Breast epithelium (tissue), 3 donors: ENCODE measurements around the gene F2R.

Experiments
- CTCF ChIP-seq, 3 donors: fragments of 450-650 bp; IDR thresholded peaks; one replicate each; pipeline ENCODE4 v1.5.1; 2016 to 2017; ENCODE audit warnings: antibody characterized with exemption in 3 of 3, mild to moderate bottlenecking in 3 of 3, moderate library complexity in 3 of 3
- POLR2A ChIP-seq: fragments of 450-650 bp; IDR thresholded peaks from one replicate; pipeline ENCODE4 v1.6.1; 2016; ENCODE audit warnings: antibody characterized with exemption, mild to moderate bottlenecking, moderate library complexity

- TF ChIP-seq CTCF (IDR thresholded peaks at IDR 0.05) (no peak), POLR2A (no peak)
Observed at GRCh38 chr5:76682387-76682786, 33.5 kb upstream of the F2R start.
